Suprapubic skin (tissue), 4 donors: ENCODE results near the gene CLNK.

Source experiments
- CTCF ChIP-seq, 2 donors: fragments of 200-600 bp in 1 of 2; fragments of 450-650 bp in 1 of 2; sonication (generic) in 1 of 2; IDR thresholded peaks; one replicate each; pipeline ENCODE4 v1.5.1; 2016 to 2019; ENCODE audit warnings: antibody characterized with exemption in 2 of 2, mild to moderate bottlenecking in 1 of 2, moderate library complexity in 1 of 2
- EP300 ChIP-seq: sonication (generic); formaldehyde crosslinking; IDR thresholded peaks from one replicate; pipeline ENCODE4 v1.6.1; 2017; ENCODE audit warnings: antibody characterized with exemption
- POLR2A ChIP-seq, 2 donors: fragments of 450-650 bp; IDR thresholded peaks; one replicate each; pipeline ENCODE4 v1.6.1; 2017; ENCODE audit warnings: antibody characterized with exemption in 2 of 2, mild to moderate bottlenecking in 2 of 2, moderate library complexity in 2 of 2
- POLR2AphosphoS5 ChIP-seq, 3 donors: sonication (generic); formaldehyde crosslinking; IDR thresholded peaks; one replicate each; pipeline ENCODE4 v1.6.1; 2017; ENCODE audit warnings: antibody characterized with exemption in 3 of 3

GRCh38 chr4:10721616-10722015, 37.0 kb upstream of the CLNK start:
- TF ChIP-seq POLR2AphosphoS5 (IDR thresholded peaks at IDR 0.05) (no peak), CTCF (IDR thresholded peaks at IDR 0.05) (no peak), POLR2A (IDR thresholded peaks at IDR 0.05) (no peak), EP300 (no peak)
